ENCODE measurements around the gene DUS3L.
"Not testable (repeated sequence)": the region's sequence is repeated elsewhere in the genome, so short reads cannot be mapped to it uniquely, and the experiment has no call there.

Gene DUS3L

GRCh38 chr19:5767949-5768348, 23.0 kb downstream of the DUS3L start:
- DNase-seq: no peak

- DNase-seq: no peak
Measured at GRCh38 chr19:5765220-5765619, 25.7 kb downstream of the DUS3L start.

GRCh38 chr19:5762608-5763217, 28.2 kb downstream of the DUS3L start:
- DNase-seq: no peak

- DNase-seq: no peak
Measured at GRCh38 chr19:5753743-5754142, 37.2 kb downstream of the DUS3L start.

GRCh38 chr19:5751709-5752108, 39.3 kb downstream of the DUS3L start:
- DNase-seq: no peak

GRCh38 chr19:5749505-5749904, 41.5 kb downstream of the DUS3L start:
- no peak for DNase-seq

GRCh38 chr19:5748920-5749319, 42.0 kb downstream of the DUS3L start:
- DNase-seq: not testable (repeated sequence)

- DNase-seq: not testable (repeated sequence)
Measured at GRCh38 chr19:5744999-5745398, 46.0 kb downstream of the DUS3L start.

- no peak for DNase-seq
Measured at GRCh38 chr19:5743630-5744029, 47.3 kb downstream of the DUS3L start.

- DNase-seq: no peak
Measured at GRCh38 chr19:5742051-5742450, 48.9 kb downstream of the DUS3L start.

GRCh38 chr19:5738423-5738822, 52.5 kb downstream of the DUS3L start:
- no peak for DNase-seq
